Measurements from ENCODE around the gene HECTD4.

The HECTD4 gene

DNA sequence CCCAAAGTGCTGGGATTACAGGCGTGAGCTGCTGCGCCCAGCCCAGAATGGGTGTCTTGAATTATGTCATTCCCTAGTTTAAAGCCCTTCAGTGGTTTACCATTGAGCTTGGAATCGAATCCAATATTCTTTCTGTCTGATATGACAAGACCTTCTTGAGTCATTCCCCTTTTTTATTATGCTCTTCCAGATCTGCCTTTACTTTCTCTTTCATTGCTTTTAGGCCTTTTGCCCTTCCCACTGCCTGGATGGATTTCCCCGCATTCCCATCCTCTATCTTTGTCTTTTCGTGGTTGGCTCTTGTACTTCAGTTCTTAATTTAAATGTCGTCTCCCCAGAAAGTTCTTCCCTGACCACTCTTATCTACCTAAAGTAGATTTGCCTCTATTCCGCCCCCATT, 255.3 kb downstream of the HECTD4 start:
- H3K27ac ChIP-seq, result no peak overlapping the region
- TF ChIP-seq, protein P1, sequence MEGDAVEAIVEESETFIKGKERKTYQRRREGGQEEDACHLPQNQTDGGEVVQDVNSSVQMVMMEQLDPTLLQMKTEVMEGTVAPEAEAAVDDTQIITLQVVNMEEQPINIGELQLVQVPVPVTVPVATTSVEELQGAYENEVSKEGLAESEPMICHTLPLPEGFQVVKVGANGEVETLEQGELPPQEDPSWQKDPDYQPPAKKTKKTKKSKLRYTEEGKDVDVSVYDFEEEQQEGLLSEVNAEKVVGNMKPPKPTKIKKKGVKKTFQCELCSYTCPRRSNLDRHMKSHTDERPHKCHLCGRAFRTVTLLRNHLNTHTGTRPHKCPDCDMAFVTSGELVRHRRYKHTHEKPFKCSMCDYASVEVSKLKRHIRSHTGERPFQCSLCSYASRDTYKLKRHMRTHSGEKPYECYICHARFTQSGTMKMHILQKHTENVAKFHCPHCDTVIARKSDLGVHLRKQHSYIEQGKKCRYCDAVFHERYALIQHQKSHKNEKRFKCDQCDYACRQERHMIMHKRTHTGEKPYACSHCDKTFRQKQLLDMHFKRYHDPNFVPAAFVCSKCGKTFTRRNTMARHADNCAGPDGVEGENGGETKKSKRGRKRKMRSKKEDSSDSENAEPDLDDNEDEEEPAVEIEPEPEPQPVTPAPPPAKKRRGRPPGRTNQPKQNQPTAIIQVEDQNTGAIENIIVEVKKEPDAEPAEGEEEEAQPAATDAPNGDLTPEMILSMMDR (conservative IDR thresholded peaks at IDR 0.05), result no peak

DNA sequence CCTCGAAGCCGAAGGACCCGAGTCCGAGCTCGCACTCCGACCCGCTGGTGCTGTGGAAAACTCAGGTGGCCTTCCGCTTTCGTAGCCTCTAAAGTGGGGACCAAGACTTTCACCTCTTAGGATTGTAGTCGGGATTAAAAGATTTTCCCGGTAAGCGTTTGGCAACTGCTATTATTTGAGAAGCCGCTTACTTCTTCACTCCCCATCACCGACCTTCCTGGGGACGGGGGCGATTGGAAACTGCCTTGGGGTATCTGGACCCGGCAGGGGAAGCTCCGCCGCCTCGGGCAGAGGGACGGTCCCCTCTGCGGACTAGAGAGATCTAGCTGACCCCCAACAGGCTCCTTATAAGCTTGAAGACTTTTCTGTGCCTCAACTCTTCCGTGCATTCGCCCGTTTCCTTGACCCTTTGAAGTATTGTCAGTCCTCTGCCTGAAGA, 256.2 kb downstream of the HECTD4 start:
- TF ChIP-seq, protein P1 (conservative IDR thresholded peaks at IDR 0.05), result no peak
- H3K27ac ChIP-seq, result peak overlapping the region; percentile 82

DNA sequence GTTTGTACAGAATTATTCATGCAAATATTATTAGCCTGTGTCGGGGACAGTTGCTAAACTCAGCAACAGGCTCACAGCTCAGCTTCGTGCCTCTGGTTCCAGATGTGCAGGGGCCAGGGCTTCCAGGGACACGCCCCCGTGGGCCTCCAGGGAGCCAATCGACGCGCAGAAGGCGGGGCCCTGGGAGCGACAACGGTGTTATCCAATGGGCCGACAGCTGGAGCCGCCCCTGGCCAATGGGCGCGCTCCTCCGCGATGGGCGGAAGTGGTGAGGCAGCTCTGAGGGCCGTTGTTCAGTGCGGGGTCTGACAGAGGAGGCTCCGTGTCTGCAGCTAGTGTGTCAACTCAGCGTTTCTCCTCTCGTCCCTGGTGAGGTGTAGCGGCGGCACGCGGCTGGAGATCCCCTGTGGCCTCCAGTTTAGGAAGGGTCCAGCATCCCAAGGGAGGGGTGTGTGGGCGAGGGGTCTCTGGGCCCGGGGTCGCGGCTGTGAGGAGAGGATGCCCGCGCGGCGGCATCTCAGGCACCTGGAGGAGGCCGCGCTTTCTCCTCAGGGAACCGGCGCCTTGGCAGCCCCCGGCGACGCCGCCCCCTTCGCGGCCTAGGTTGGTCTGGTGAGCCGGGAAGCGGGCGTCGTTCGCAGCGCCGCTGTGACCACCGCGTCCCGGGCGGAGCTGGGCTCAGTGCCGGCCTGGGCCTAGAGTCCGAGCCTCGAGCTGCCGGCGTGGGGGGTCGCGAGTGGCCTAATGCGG, 256.8 kb downstream of the HECTD4 start, which contains the start of gene TRAFD1:
TRAFD1 (plus strand) TSS at position 311 of the 750 bp plus-strand sequence. CDS start 4,963 bp downstream, outside the sequence.
- H3K27ac ChIP-seq, result peak within 1 kb of the TSS; percentile 82
- TF ChIP-seq, protein P1 (conservative IDR thresholded peaks at IDR 0.05), result no peak

DNA sequence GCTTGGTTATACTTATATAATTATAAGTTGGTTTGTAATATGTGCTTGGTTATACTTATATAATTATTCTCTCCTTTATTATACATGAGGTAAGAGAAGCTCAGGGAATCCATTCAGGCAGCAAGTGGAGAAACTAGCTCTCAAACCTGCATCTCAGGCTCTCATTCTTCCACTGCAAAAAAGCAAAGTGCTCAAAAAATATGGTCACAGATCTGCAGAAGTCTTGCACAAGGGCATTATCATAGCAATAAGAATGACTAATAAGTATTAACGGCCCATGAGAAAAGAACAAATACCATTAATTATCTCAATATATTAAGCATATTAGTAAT, 257.3 kb downstream of the HECTD4 start:
- TF ChIP-seq, protein P1 (conservative IDR thresholded peaks at IDR 0.05), result no peak
- peak overlapping the region; percentile 82; the same call in 1 of the 2 replicates for H3K27ac ChIP-seq

DNA sequence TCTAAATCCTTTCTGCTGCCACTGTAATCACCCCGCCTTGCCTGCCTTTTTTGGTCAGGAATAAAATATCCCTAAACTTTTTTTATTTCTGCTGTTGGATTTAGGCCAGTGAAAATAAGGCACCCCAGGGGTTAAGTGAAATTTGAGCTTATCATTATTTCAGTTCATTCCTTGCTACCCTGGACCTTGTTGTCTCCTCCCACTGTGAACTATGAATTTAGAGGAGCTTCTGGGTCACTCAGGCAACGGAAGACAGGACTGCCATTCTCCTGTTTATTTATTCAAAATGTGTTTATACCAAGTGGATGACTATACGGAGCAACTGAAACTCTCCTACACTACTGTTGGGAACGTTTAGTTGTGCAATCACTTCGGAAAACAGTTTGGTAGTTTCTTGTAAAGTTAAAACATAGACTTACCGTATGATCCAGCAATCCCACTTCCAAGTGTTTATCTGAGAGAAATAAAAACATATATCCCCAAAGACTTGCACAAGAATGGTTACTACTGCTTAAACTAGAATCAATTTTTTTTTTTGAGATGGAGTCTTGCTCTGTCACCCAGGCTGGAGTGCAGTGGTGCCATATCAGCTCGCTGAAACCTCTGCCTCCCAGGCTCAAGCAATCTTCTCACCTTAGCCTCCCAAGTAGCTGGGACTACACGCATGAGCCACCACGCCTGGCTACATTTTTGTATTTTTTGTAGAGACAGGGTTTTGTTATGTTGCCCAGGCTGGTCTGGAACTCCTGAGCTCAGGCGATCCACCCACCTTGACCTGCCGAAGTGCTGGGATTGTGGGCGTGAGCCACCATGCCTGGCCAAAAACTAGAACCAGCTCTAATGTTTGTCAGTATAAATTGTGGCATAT, 259.2 kb downstream of the HECTD4 start:
- H3K27ac ChIP-seq, result no peak overlapping the region

DNA sequence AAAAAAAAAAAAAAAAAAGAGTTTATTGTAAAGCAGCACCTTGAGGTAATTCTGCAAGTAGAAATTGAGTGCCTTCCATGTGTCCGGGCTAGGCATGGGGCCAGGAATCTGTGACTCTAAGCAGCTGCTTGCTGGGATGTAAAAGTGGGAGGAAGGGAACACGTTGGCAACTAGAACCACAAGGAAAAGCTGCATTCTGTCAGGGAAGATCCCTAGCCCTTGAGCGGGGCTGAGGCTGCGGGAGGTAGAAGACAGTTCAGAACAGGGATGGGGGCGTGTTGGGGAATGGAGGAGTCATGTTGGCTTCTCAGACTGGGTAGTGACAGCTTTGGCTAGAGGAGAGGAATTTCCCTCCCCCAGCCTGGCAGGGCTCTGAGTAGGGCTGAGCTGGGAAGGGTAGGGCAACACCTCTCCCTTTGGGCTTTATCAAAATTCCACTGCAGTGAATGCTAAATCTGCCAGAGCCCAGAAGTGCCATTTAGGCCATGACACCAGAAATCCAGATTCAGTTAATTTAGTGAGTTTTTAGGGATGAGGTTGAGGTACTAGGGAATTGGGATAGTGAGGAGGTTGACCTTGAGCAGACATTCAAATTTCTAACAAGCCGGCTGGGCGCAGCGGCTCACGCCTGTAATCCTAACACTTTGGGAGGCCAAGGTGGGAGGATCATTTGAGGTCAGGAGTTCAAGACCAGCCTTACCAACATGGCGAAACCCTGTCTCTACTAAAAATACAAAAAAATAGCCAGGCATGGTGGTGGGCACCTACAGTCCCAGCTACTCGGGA, 260.3 kb downstream of the HECTD4 start:
- H3K27ac ChIP-seq, result no peak overlapping the region
- TF ChIP-seq, protein P1 (conservative IDR thresholded peaks at IDR 0.05), result no peak

More for the DNA sequence above, 259.2 kb downstream of the HECTD4 start:
- TF ChIP-seq, protein P1 (conservative IDR thresholded peaks at IDR 0.05), result no peak
